Activated CD8-positive, alpha-beta memory T cell treated with anti-CD3 and anti-CD28 coated beads for 1 hour (primary cell): ENCODE results near the gene POFUT2.

Experiments used
- DNase-seq, 2 donors: peaks; one replicate each; pipeline ENCODE4 v3.0.0-alpha.2; 2020; ENCODE audit warnings: low read depth in 1 of 2; ENCODE audit errors: extremely low read depth in 1 of 2

POFUT2 gene

GRCh38 chr21:45264146-45264911 is 23.4 kb downstream of the POFUT2 start:
- no peak for DNase-seq

- DNase-seq = no peak
These were observed 24.2 kb downstream of the POFUT2 start for GRCh38 chr21:45263534-45263933.

GRCh38 chr21:45262616-45263015 is 25.1 kb downstream of the POFUT2 start:
- DNase-seq = no peak

GRCh38 chr21:45262041-45262581 is 25.6 kb downstream of the POFUT2 start:
- DNase-seq = no peak

- no peak for DNase-seq
These were observed 26.6 kb downstream of the POFUT2 start for GRCh38 chr21:45261093-45261492.

GRCh38 chr21:45260191-45260825 is 27.4 kb downstream of the POFUT2 start:
- DNase-seq = no peak

- no peak for DNase-seq
These were observed 28.4 kb downstream of the POFUT2 start for GRCh38 chr21:45259206-45259840.

GRCh38 chr21:45258466-45258865 is 29.2 kb downstream of the POFUT2 start:
- DNase-seq = no peak

GRCh38 chr21:45257673-45258341 is 29.9 kb downstream of the POFUT2 start:
- DNase-seq = no peak

GRCh38 chr21:45256912-45257672 is 30.6 kb downstream of the POFUT2 start:
- DNase-seq = no peak

- DNase-seq = no peak
These were observed 31.4 kb downstream of the POFUT2 start for GRCh38 chr21:45256021-45256911.

GRCh38 chr21:45255381-45256020 is 32.2 kb downstream of the POFUT2 start:
- no peak for DNase-seq

- no peak for DNase-seq
These were observed 33.2 kb downstream of the POFUT2 start for GRCh38 chr21:45254460-45254930.

GRCh38 chr21:45253633-45254459 is 33.8 kb downstream of the POFUT2 start:
- DNase-seq = no peak

- no peak for DNase-seq
These were observed 34.5 kb downstream of the POFUT2 start for GRCh38 chr21:45253180-45253579.

GRCh38 chr21:45252448-45252925 is 35.2 kb downstream of the POFUT2 start:
- no peak for DNase-seq

GRCh38 chr21:45251635-45252447 is 35.9 kb downstream of the POFUT2 start:
- no peak for DNase-seq
